NT2/D1 (cell line): ENCODE data around the gene SMPDL3A.

ENCODE experiments used
- DNase-seq: peaks from one replicate; pipeline ENCODE4 v3.0.0-alpha.2; 2011; ENCODE audit warnings: low read depth, low spot score
- H3K27me3 ChIP-seq: 2 replicates; pipeline ENCODE4 v1.6.0; 2011; ENCODE audit warnings: mild to moderate bottlenecking; ENCODE audit not compliant: insufficient read length, insufficient read depth
- H3K36me3 ChIP-seq: 2 replicates; pipeline ENCODE4 v1.6.1; 2011; ENCODE audit warnings: mild to moderate bottlenecking, low read length, mixed read lengths; ENCODE audit not compliant: insufficient read depth, insufficient read length
- H3K4me1 ChIP-seq: 2 replicates; pipeline ENCODE4 v1.5.1; 2011; ENCODE audit not compliant: insufficient read depth, insufficient read length
- H3K4me3 ChIP-seq: 2 replicates; pipeline ENCODE4 v1.5.1; 2011; ENCODE audit warnings: low read depth; ENCODE audit not compliant: insufficient read length
- H3K9ac ChIP-seq: 2 replicates; pipeline ENCODE4 v1.6.0; 2011; ENCODE audit warnings: low read depth; ENCODE audit not compliant: insufficient read length
- H3K9me3 ChIP-seq: 2 replicates; pipeline ENCODE4 v1.5.1; 2011; ENCODE audit warnings: mild to moderate bottlenecking, low read length; ENCODE audit not compliant: insufficient read depth
- SUZ12 ChIP-seq: IDR thresholded peaks from 2 replicates; pipeline ENCODE4 v1.6.1; 2011; ENCODE audit not compliant: insufficient read length, insufficient read depth; ENCODE audit errors: extremely low read depth
- YY1 ChIP-seq: IDR thresholded peaks from 2 replicates; pipeline ENCODE4 v1.6.1; 2011; ENCODE audit not compliant: insufficient read length, insufficient read depth
- ZNF274 ChIP-seq: IDR thresholded peaks from 2 replicates; pipeline ENCODE4 v1.6.1; 2011; ENCODE audit warnings: mild to moderate bottlenecking, low read depth, low read length

Gene SMPDL3A

DNA sequence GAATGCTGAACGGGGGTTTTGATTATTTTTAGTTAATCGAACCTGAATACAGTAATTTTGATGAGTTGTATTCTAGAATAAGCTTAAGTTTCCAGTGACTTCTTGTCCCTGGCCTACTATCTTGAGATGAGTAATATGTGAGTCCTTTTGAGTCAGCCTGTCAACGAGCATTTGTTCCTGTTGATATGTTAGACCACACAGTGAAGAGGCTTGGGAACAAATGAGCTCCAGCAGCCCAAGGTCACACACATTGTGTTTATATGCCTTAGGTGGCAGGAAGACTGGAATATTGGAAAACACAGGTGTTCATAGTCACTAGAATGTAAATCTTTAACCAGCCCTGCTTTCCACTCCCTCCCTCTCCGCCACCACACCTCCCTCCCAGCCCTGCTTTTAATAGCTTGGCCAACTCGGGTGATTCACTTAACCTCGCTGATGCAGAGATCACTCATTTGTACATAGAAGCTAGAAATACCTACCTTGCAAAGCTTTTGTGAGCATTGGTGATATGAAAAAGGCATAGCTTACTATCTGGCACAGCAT is 9.1 kb downstream of the SMPDL3A start:
- Histone ChIP-seq H3K27me3 (no peaks in the 10 kb centered on the region), H3K9ac (no peak overlapping the region), H3K36me3 (no peaks in the 10 kb centered on the region), H3K9me3 (no peaks in the 10 kb centered on the region), H3K4me3 (no peak overlapping the region), H3K4me1 (no peaks in the 10 kb centered on the region)
- TF ChIP-seq YY1 (no peak), ZNF274 (no peak), SUZ12 (no peak)
- DNase-seq: no peak

GRCh38 chr6:122799140-122799745 is 10.2 kb downstream of the SMPDL3A start:
- no peak for DNase-seq
- H3K9me3 ChIP-seq: no peaks in the 10 kb centered on the region
- H3K36me3 ChIP-seq: no peaks in the 10 kb centered on the region
- no peak overlapping the region for H3K9ac ChIP-seq
- no peak for TF ChIP-seq ZNF274
- TF ChIP-seq YY1: no peak
- TF ChIP-seq SUZ12: no peak
- H3K27me3 ChIP-seq: no peaks in the 10 kb centered on the region
- no peaks in the 10 kb centered on the region for H3K4me1 ChIP-seq
- no peak overlapping the region for H3K4me3 ChIP-seq

DNA sequence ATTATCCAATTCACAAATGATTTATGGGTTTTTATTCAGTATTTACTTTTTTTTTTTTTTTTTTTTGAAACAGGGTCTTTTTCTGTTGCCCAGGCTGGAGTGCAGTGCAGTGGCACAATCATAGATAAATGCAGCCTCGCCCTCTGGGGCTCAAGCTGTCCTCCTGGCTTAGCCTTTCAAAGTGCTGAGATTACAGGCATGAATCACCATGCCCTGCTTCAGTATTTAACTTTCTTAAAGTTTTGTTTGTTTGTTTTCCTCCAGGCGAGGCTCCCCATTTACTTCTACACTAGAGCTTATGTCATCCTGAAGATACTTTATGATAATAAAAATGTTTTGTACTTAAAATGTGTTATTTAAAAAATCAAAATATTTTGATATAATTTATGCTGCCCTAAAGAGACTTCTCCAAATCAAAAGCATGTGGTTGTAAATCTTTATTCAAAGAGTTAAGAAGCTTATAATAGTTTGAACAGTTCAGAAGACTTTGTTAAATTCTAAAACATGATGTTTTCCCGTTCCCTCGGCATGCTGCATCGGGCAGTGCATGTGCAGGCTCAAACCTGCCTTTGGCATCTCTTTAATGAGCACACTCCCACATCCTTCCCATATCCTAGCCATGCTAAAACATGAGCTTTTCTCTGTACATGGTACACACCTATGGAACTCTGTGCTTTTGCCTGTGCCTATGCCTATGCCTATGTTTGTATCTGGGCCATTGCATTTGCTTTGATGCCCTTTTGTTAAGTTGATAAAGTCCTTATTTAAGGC is 11.0 kb downstream of the SMPDL3A start:
- H3K27me3 ChIP-seq: no peaks in the 10 kb centered on the region
- no peak overlapping the region for H3K4me3 ChIP-seq
- no peak for DNase-seq
- no peaks in the 10 kb centered on the region for H3K9me3 ChIP-seq
- no peaks in the 10 kb centered on the region for H3K36me3 ChIP-seq
- no peaks in the 10 kb centered on the region for H3K4me1 ChIP-seq
- no peak overlapping the region for H3K9ac ChIP-seq
- TF ChIP-seq YY1 (no peak), ZNF274 (no peak), SUZ12 (no peak)

GRCh38 chr6:122800906-122801305 is 11.8 kb downstream of the SMPDL3A start:
- Histone ChIP-seq H3K9me3 (no peaks in the 10 kb centered on the region), H3K4me1 (no peaks in the 10 kb centered on the region), H3K27me3 (no peaks in the 10 kb centered on the region), H3K9ac (no peak overlapping the region), H3K4me3 (no peak overlapping the region), H3K36me3 (no peaks in the 10 kb centered on the region)
- no peak for DNase-seq
- no peak for TF ChIP-seq SUZ12
- TF ChIP-seq ZNF274: no peak

- no peaks in the 10 kb centered on the region for H3K4me1 ChIP-seq
- no peaks in the 10 kb centered on the region for H3K9me3 ChIP-seq
- H3K27me3 ChIP-seq: no peaks in the 10 kb centered on the region
- no peak overlapping the region for H3K9ac ChIP-seq
- DNase-seq: no peak
- H3K36me3 ChIP-seq: no peaks in the 10 kb centered on the region
- no peak for TF ChIP-seq YY1
- TF ChIP-seq ZNF274: no peak
- TF ChIP-seq SUZ12: no peak
- H3K4me3 ChIP-seq: no peak overlapping the region
Measured at GRCh38 chr6:122801397-122801796, 12.3 kb downstream of the SMPDL3A start.

DNA sequence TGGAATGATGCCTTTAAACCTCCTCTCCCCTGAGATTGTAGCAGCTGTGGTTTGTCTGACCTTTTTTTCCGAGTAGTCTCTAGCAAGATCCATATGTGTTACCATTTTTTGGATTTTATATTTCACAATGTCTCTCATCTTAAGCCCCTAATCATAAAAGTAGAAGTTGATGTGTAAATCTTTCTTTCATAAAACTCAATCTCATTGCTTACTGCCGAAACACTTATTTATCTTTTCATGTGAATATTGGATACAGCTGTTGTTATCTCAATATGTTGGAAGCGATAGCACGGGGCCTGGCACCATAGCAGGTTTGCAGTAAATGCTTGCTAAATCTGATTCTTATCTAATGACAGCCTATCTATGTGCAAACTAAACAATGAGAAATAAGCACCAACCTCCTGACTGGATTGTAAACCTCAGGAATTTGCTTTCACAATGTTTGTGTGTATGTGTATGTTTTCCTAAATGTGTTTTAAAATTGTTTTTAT is 14.2 kb downstream of the SMPDL3A start:
- DNase-seq: no peak
- Histone ChIP-seq H3K27me3 (no peaks in the 10 kb centered on the region), H3K4me3 (no peak overlapping the region), H3K9me3 (no peaks in the 10 kb centered on the region), H3K9ac (no peak overlapping the region), H3K4me1 (no peaks in the 10 kb centered on the region), H3K36me3 (no peaks in the 10 kb centered on the region)
- TF ChIP-seq SUZ12 (no peak), YY1 (no peak), ZNF274 (no peak)

DNA sequence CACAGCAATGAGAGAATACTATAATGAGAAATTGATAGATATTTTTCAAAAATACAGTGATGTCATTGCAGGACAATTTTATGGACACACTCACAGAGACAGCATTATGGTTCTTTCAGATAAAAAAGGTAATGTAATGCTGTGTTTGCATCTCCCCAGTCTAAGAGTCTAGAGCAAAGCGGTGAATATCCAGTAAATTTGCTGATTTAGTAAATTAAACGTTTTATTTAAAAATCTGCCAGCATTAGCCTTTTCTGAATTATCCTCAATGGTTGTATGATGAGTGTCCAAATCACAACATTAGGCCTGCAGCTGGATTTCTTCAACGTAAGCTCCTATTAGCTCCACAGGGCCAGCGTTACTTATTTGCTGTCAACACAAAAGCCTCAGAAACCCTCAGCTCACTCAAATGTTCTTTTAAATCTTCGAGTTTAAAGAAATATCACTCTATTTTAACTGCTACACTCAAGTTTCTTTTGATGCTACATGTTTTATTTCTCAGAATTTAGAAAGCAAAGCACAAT is 16.0 kb downstream of the SMPDL3A start:
- H3K4me3 ChIP-seq: no peak overlapping the region
- DNase-seq: no peak
- no peaks in the 10 kb centered on the region for H3K27me3 ChIP-seq
- H3K9me3 ChIP-seq: no peaks in the 10 kb centered on the region
- no peak overlapping the region for H3K9ac ChIP-seq
- TF ChIP-seq ZNF274 (no peak), SUZ12 (no peak), YY1 (no peak)
- no peaks in the 10 kb centered on the region for H3K36me3 ChIP-seq
- no peaks in the 10 kb centered on the region for H3K4me1 ChIP-seq
